ENCODE data around the gene MYH11.

MYH11 gene

GRCh38 chr16:15835136-15835878 lies 21.5 kb downstream of the MYH11 start:
- Histone ChIP-seq H3K9ac (ENCODE audit: low read depth, low read length) (no peak overlapping the region), H3K36me3 (ENCODE audit: insufficient read depth, low read depth, low read length) (no peaks in the 10 kb centered on the region), H3K4me1 (ENCODE audit: insufficient read depth, low read length) (no peaks in the 10 kb centered on the region), H3K27me3 (ENCODE audit: insufficient read depth, low read length) (no peaks in the 10 kb centered on the region), H3K27ac (ENCODE audit: low read length) (no peak overlapping the region), H3K4me3 (ENCODE audit: low read length) (no peak overlapping the region), H3K9me3 (ENCODE audit: insufficient read depth, low read depth, low read length) (no peaks in the 10 kb centered on the region)

GRCh38 chr16:15834502-15834901 lies 22.3 kb downstream of the MYH11 start:
- Histone ChIP-seq H3K27ac (ENCODE audit: low read length) (no peak overlapping the region), H3K4me1 (ENCODE audit: insufficient read depth, low read length) (no peaks in the 10 kb centered on the region), H3K4me3 (ENCODE audit: low read length) (no peak overlapping the region), H3K36me3 (ENCODE audit: insufficient read depth, low read depth, low read length) (no peaks in the 10 kb centered on the region), H3K27me3 (ENCODE audit: insufficient read depth, low read length) (no peaks in the 10 kb centered on the region), H3K9me3 (ENCODE audit: insufficient read depth, low read depth, low read length) (no peaks in the 10 kb centered on the region), H3K9ac (ENCODE audit: low read depth, low read length) (no peak overlapping the region)

GRCh38 chr16:15833541-15833940 lies 23.3 kb downstream of the MYH11 start:
- no peaks in the 10 kb centered on the region for H3K27me3 ChIP-seq (ENCODE audit: insufficient read depth, low read length)
- no peak overlapping the region for H3K4me3 ChIP-seq (ENCODE audit: low read length)
- no peak overlapping the region for H3K9ac ChIP-seq (ENCODE audit: low read depth, low read length)
- no peaks in the 10 kb centered on the region for H3K36me3 ChIP-seq (ENCODE audit: insufficient read depth, low read depth, low read length)
- no peak overlapping the region for H3K27ac ChIP-seq (ENCODE audit: low read length)
- no peaks in the 10 kb centered on the region for H3K4me1 ChIP-seq (ENCODE audit: insufficient read depth, low read length)
- H3K9me3 ChIP-seq (ENCODE audit: insufficient read depth, low read depth, low read length), result no peaks in the 10 kb centered on the region

GRCh38 chr16:15832241-15832640 lies 24.6 kb downstream of the MYH11 start:
- no peaks in the 10 kb centered on the region for H3K27me3 ChIP-seq (ENCODE audit: insufficient read depth, low read length)

GRCh38 chr16:15830832-15831451 lies 25.9 kb downstream of the MYH11 start:
- Histone ChIP-seq H3K4me1 (ENCODE audit: insufficient read depth, low read length) (no peaks in the 10 kb centered on the region), H3K4me3 (ENCODE audit: low read length) (no peak overlapping the region), H3K27me3 (ENCODE audit: insufficient read depth, low read length) (no peaks in the 10 kb centered on the region), H3K27ac (ENCODE audit: low read length) (no peak overlapping the region), H3K9me3 (ENCODE audit: insufficient read depth, low read depth, low read length) (no peaks in the 10 kb centered on the region), H3K36me3 (ENCODE audit: insufficient read depth, low read depth, low read length) (no peaks in the 10 kb centered on the region), H3K9ac (ENCODE audit: low read depth, low read length) (no peak overlapping the region)

More at GRCh38 chr16:15832241-15832640, 24.6 kb downstream of the MYH11 start:
- Histone ChIP-seq H3K4me1 (ENCODE audit: insufficient read depth, low read length) (no peaks in the 10 kb centered on the region), H3K27ac (ENCODE audit: low read length) (no peak overlapping the region), H3K9ac (ENCODE audit: low read depth, low read length) (no peak overlapping the region), H3K4me3 (ENCODE audit: low read length) (no peak overlapping the region), H3K36me3 (ENCODE audit: insufficient read depth, low read depth, low read length) (no peaks in the 10 kb centered on the region), H3K9me3 (ENCODE audit: insufficient read depth, low read depth, low read length) (no peaks in the 10 kb centered on the region)

- H3K9me3 ChIP-seq (ENCODE audit: insufficient read depth, low read depth, low read length), result no peaks in the 10 kb centered on the region
- H3K27me3 ChIP-seq (ENCODE audit: insufficient read depth, low read length), result no peaks in the 10 kb centered on the region
- no peaks in the 10 kb centered on the region for H3K4me1 ChIP-seq (ENCODE audit: insufficient read depth, low read length)
- H3K4me3 ChIP-seq (ENCODE audit: low read length), result no peak overlapping the region
- H3K9ac ChIP-seq (ENCODE audit: low read depth, low read length), result no peak overlapping the region
- H3K36me3 ChIP-seq (ENCODE audit: insufficient read depth, low read depth, low read length), result no peaks in the 10 kb centered on the region
- no peak overlapping the region for H3K27ac ChIP-seq (ENCODE audit: low read length)
These were observed 27.4 kb downstream of the MYH11 start for GRCh38 chr16:15829460-15829859.

- H3K4me3 ChIP-seq (ENCODE audit: low read length), result no peak overlapping the region
- H3K4me1 ChIP-seq (ENCODE audit: insufficient read depth, low read length), result no peaks in the 10 kb centered on the region
- no peak overlapping the region for H3K9ac ChIP-seq (ENCODE audit: low read depth, low read length)
- no peaks in the 10 kb centered on the region for H3K36me3 ChIP-seq (ENCODE audit: insufficient read depth, low read depth, low read length)
- no peak overlapping the region for H3K27ac ChIP-seq (ENCODE audit: low read length)
- no peaks in the 10 kb centered on the region for H3K9me3 ChIP-seq (ENCODE audit: insufficient read depth, low read depth, low read length)
- H3K27me3 ChIP-seq (ENCODE audit: insufficient read depth, low read length), result no peaks in the 10 kb centered on the region
These were observed 29.0 kb downstream of the MYH11 start for GRCh38 chr16:15827709-15828343.

GRCh38 chr16:15827299-15827698 lies 29.5 kb downstream of the MYH11 start:
- no peaks in the 10 kb centered on the region for H3K27me3 ChIP-seq (ENCODE audit: insufficient read depth, low read length)
- H3K4me1 ChIP-seq (ENCODE audit: insufficient read depth, low read length), result no peaks in the 10 kb centered on the region
- no peaks in the 10 kb centered on the region for H3K36me3 ChIP-seq (ENCODE audit: insufficient read depth, low read depth, low read length)

GRCh38 chr16:15825750-15826305 lies 31.0 kb downstream of the MYH11 start:
- Histone ChIP-seq H3K27ac (ENCODE audit: low read length) (no peak overlapping the region), H3K4me3 (ENCODE audit: low read length) (no peak overlapping the region)

More at GRCh38 chr16:15827299-15827698, 29.5 kb downstream of the MYH11 start:
- H3K9ac ChIP-seq (ENCODE audit: low read depth, low read length), result no peak overlapping the region
- no peaks in the 10 kb centered on the region for H3K9me3 ChIP-seq (ENCODE audit: insufficient read depth, low read depth, low read length)
- H3K4me3 ChIP-seq (ENCODE audit: low read length), result no peak overlapping the region
- H3K27ac ChIP-seq (ENCODE audit: low read length), result no peak overlapping the region

GRCh38 chr16:15822957-15823356 lies 33.9 kb downstream of the MYH11 start:
- Histone ChIP-seq H3K9me3 (ENCODE audit: insufficient read depth, low read depth, low read length) (no peaks in the 10 kb centered on the region), H3K9ac (ENCODE audit: low read depth, low read length) (no peak overlapping the region), H3K36me3 (ENCODE audit: insufficient read depth, low read depth, low read length) (no peaks in the 10 kb centered on the region), H3K4me3 (ENCODE audit: low read length) (no peak overlapping the region), H3K27me3 (ENCODE audit: insufficient read depth, low read length) (no peaks in the 10 kb centered on the region), H3K27ac (ENCODE audit: low read length) (no peak overlapping the region), H3K4me1 (ENCODE audit: insufficient read depth, low read length) (no peaks in the 10 kb centered on the region)

More at GRCh38 chr16:15825750-15826305, 31.0 kb downstream of the MYH11 start:
- Histone ChIP-seq H3K27me3 (ENCODE audit: insufficient read depth, low read length) (no peaks in the 10 kb centered on the region), H3K9me3 (ENCODE audit: insufficient read depth, low read depth, low read length) (no peaks in the 10 kb centered on the region), H3K4me1 (ENCODE audit: insufficient read depth, low read length) (no peaks in the 10 kb centered on the region), H3K36me3 (ENCODE audit: insufficient read depth, low read depth, low read length) (no peaks in the 10 kb centered on the region), H3K9ac (ENCODE audit: low read depth, low read length) (no peak overlapping the region)

- H3K27ac ChIP-seq (ENCODE audit: low read length), result no peak overlapping the region
- H3K9me3 ChIP-seq (ENCODE audit: insufficient read depth, low read depth, low read length), result peaks cover 4% of the 10 kb centered on the region; the same call in 1 of the 2 replicates
- no peaks in the 10 kb centered on the region for H3K4me1 ChIP-seq (ENCODE audit: insufficient read depth, low read length)
- no peak overlapping the region for H3K9ac ChIP-seq (ENCODE audit: low read depth, low read length)
- H3K4me3 ChIP-seq (ENCODE audit: low read length), result no peak overlapping the region
- no peaks in the 10 kb centered on the region for H3K27me3 ChIP-seq (ENCODE audit: insufficient read depth, low read length)
- no peaks in the 10 kb centered on the region for H3K36me3 ChIP-seq (ENCODE audit: insufficient read depth, low read depth, low read length)
These were observed 36.0 kb downstream of the MYH11 start for GRCh38 chr16:15820837-15821236.

Data from iPS-20b (cell line).